ENCODE measurements around the gene CYB561A3.

Gene CYB561A3

GRCh38 chr11:61337706-61338470, 23.8 kb downstream of the CYB561A3 start:
- Histone ChIP-seq H3K4me1 (ENCODE audit: control insufficient read depth in 1 of 2, insufficient read depth in 2 of 2, low read length in 2 of 2) (peaks cover 26 to 32% of the 10 kb centered on the region in 2 donors), H3K27me3 (ENCODE audit: control insufficient read depth in 1 of 2, insufficient read depth in 2 of 2, low read length in 2 of 2) (no peaks in the 10 kb centered on the region), H3K27ac (ENCODE audit: low read depth, low read length) (no peak overlapping the region), H3K4me3 (ENCODE audit: low read depth in 1 of 2, low read length in 2 of 2) (no peak overlapping the region), H3K9me3 (ENCODE audit: control insufficient read depth in 1 of 2, low read length in 2 of 2) (no peaks in the 10 kb centered on the region), H3K36me3 (ENCODE audit: control insufficient read depth in 1 of 2, insufficient read depth in 2 of 2, low read length in 2 of 2) (peaks cover 32 to 54% of the 10 kb centered on the region in 2 donors), H3K9ac (ENCODE audit: low read depth in 1 of 2, low read length in 2 of 2) (no peak overlapping the region)

GRCh38 chr11:61336171-61336935, 25.3 kb downstream of the CYB561A3 start:
- Histone ChIP-seq H3K9me3 (ENCODE audit: control insufficient read depth in 1 of 2, low read length in 2 of 2) (no peaks in the 10 kb centered on the region), H3K4me3 (ENCODE audit: low read depth in 1 of 2, low read length in 2 of 2) (peak overlapping the region; percentile 57 to 97), H3K27ac (ENCODE audit: low read depth, low read length) (no peak overlapping the region), H3K4me1 (ENCODE audit: control insufficient read depth in 1 of 2, insufficient read depth in 2 of 2, low read length in 2 of 2) (peaks cover 35 to 43% of the 10 kb centered on the region in 2 donors), H3K36me3 (ENCODE audit: control insufficient read depth in 1 of 2, insufficient read depth in 2 of 2, low read length in 2 of 2) (peaks cover 19 to 38% of the 10 kb centered on the region in 2 donors), H3K9ac (ENCODE audit: low read depth in 1 of 2, low read length in 2 of 2) (peak overlapping the region; percentile 48 to 96), H3K27me3 (ENCODE audit: control insufficient read depth in 1 of 2, insufficient read depth in 2 of 2, low read length in 2 of 2) (no peaks in the 10 kb centered on the region)

GRCh38 chr11:61335355-61335710, 26.3 kb downstream of the CYB561A3 start:
- H3K4me3 ChIP-seq (ENCODE audit: low read depth in 1 of 2, low read length in 2 of 2), result peak overlapping the region; percentile 95 to 97

GRCh38 chr11:61334434-61335354, 27.0 kb downstream of the CYB561A3 start:
- Histone ChIP-seq H3K36me3 (ENCODE audit: control insufficient read depth in 1 of 2, insufficient read depth in 2 of 2, low read length in 2 of 2) (peaks cover 16 to 34% of the 10 kb centered on the region in 2 donors), H3K27me3 (ENCODE audit: control insufficient read depth in 1 of 2, insufficient read depth in 2 of 2, low read length in 2 of 2) (no peaks in the 10 kb centered on the region), H3K9ac (ENCODE audit: low read depth in 1 of 2, low read length in 2 of 2) (peak overlapping the region; percentile 58 to 96), H3K4me3 (ENCODE audit: low read depth in 1 of 2, low read length in 2 of 2) (peak overlapping the region; percentile 95 to 97), H3K27ac (ENCODE audit: low read depth, low read length) (peak overlapping the region; percentile 53), H3K4me1 (ENCODE audit: control insufficient read depth in 1 of 2, insufficient read depth in 2 of 2, low read length in 2 of 2) (peaks cover 41 to 49% of the 10 kb centered on the region in 2 donors), H3K9me3 (ENCODE audit: control insufficient read depth in 1 of 2, low read length in 2 of 2) (no peaks in the 10 kb centered on the region)

More at GRCh38 chr11:61335355-61335710, 26.3 kb downstream of the CYB561A3 start:
- H3K4me1 ChIP-seq (ENCODE audit: control insufficient read depth in 1 of 2, insufficient read depth in 2 of 2, low read length in 2 of 2), result peaks cover 41 to 49% of the 10 kb centered on the region in 2 donors
- H3K36me3 ChIP-seq (ENCODE audit: control insufficient read depth in 1 of 2, insufficient read depth in 2 of 2, low read length in 2 of 2), result peaks cover 14 to 30% of the 10 kb centered on the region in 2 donors
- no peaks in the 10 kb centered on the region for H3K27me3 ChIP-seq (ENCODE audit: control insufficient read depth in 1 of 2, insufficient read depth in 2 of 2, low read length in 2 of 2)
- H3K9ac ChIP-seq (ENCODE audit: low read depth in 1 of 2, low read length in 2 of 2), result peak overlapping the region; percentile 58 to 96
- peak overlapping the region; percentile 23 for H3K27ac ChIP-seq (ENCODE audit: low read depth, low read length)
- no peaks in the 10 kb centered on the region for H3K9me3 ChIP-seq (ENCODE audit: control insufficient read depth in 1 of 2, low read length in 2 of 2)

- Histone ChIP-seq H3K4me1 (ENCODE audit: control insufficient read depth in 1 of 2, insufficient read depth in 2 of 2, low read length in 2 of 2) (peaks cover 41 to 49% of the 10 kb centered on the region in 2 donors), H3K36me3 (ENCODE audit: control insufficient read depth in 1 of 2, insufficient read depth in 2 of 2, low read length in 2 of 2) (peaks cover 22 to 35% of the 10 kb centered on the region in 2 donors), H3K4me3 (ENCODE audit: low read depth in 1 of 2, low read length in 2 of 2) (peak overlapping the region; percentile 95 to 97)
Measured at GRCh38 chr11:61333550-61334433, 27.9 kb downstream of the CYB561A3 start.

GRCh38 chr11:61332797-61333549, 28.7 kb downstream of the CYB561A3 start, which contains the start of the genes DDB1 and TKFC:
TSS of gene DDB1 (minus strand) at chr11:61333105. CDS start at chr11:61332968, 137 bp downstream.
TSS of gene TKFC (plus strand) at chr11:61333228. CDS start at chr11:61334729, 1,501 bp downstream.
- Histone ChIP-seq H3K9me3 (ENCODE audit: control insufficient read depth in 1 of 2, low read length in 2 of 2) (no peaks in the 10 kb centered on the region), H3K36me3 (ENCODE audit: control insufficient read depth in 1 of 2, insufficient read depth in 2 of 2, low read length in 2 of 2) (peaks cover 18 to 35% of the 10 kb centered on the region in 2 donors), H3K4me3 (ENCODE audit: low read depth in 1 of 2, low read length in 2 of 2) (peak within 1 kb of the TSS; percentile 95 to 97), H3K27me3 (ENCODE audit: control insufficient read depth in 1 of 2, insufficient read depth in 2 of 2, low read length in 2 of 2) (no peaks in the 10 kb centered on the region), H3K27ac (ENCODE audit: low read depth, low read length) (peak within 1 kb of the TSS; percentile 83), H3K9ac (ENCODE audit: low read depth in 1 of 2, low read length in 2 of 2) (peak within 1 kb of the TSS; percentile 96 to 99), H3K4me1 (ENCODE audit: control insufficient read depth in 1 of 2, insufficient read depth in 2 of 2, low read length in 2 of 2) (peaks cover 41 to 49% of the 10 kb centered on the region in 2 donors)

More at GRCh38 chr11:61333550-61334433, 27.9 kb downstream of the CYB561A3 start:
- no peaks in the 10 kb centered on the region for H3K9me3 ChIP-seq (ENCODE audit: control insufficient read depth in 1 of 2, low read length in 2 of 2)
- H3K27me3 ChIP-seq (ENCODE audit: control insufficient read depth in 1 of 2, insufficient read depth in 2 of 2, low read length in 2 of 2), result no peaks in the 10 kb centered on the region
- H3K9ac ChIP-seq (ENCODE audit: low read depth in 1 of 2, low read length in 2 of 2), result peak overlapping the region; percentile 96 to 99
- peak overlapping the region; percentile 83 for H3K27ac ChIP-seq (ENCODE audit: low read depth, low read length)

GRCh38 chr11:61332281-61332796, 29.3 kb downstream of the CYB561A3 start:
- Histone ChIP-seq H3K36me3 (ENCODE audit: control insufficient read depth in 1 of 2, insufficient read depth in 2 of 2, low read length in 2 of 2) (peaks cover 14 to 36% of the 10 kb centered on the region in 2 donors), H3K4me1 (ENCODE audit: control insufficient read depth in 1 of 2, insufficient read depth in 2 of 2, low read length in 2 of 2) (peaks cover 41 to 49% of the 10 kb centered on the region in 2 donors)

GRCh38 chr11:61331651-61332050, 30.0 kb downstream of the CYB561A3 start:
- peak overlapping the region; percentile 96 to 99 for H3K9ac ChIP-seq (ENCODE audit: low read depth in 1 of 2, low read length in 2 of 2)
- H3K27ac ChIP-seq (ENCODE audit: low read depth, low read length), result no peak overlapping the region
- no peaks in the 10 kb centered on the region for H3K27me3 ChIP-seq (ENCODE audit: control insufficient read depth in 1 of 2, insufficient read depth in 2 of 2, low read length in 2 of 2)
- H3K36me3 ChIP-seq (ENCODE audit: control insufficient read depth in 1 of 2, insufficient read depth in 2 of 2, low read length in 2 of 2), result peaks cover 17 to 36% of the 10 kb centered on the region in 2 donors
- peaks cover 38 to 43% of the 10 kb centered on the region in 2 donors for H3K4me1 ChIP-seq (ENCODE audit: control insufficient read depth in 1 of 2, insufficient read depth in 2 of 2, low read length in 2 of 2)
- peak overlapping the region; percentile 95 to 97 for H3K4me3 ChIP-seq (ENCODE audit: low read depth in 1 of 2, low read length in 2 of 2)
- no peaks in the 10 kb centered on the region for H3K9me3 ChIP-seq (ENCODE audit: control insufficient read depth in 1 of 2, low read length in 2 of 2)

More at GRCh38 chr11:61332281-61332796, 29.3 kb downstream of the CYB561A3 start:
- Histone ChIP-seq H3K27ac (ENCODE audit: low read depth, low read length) (peak overlapping the region; percentile 83), H3K9ac (ENCODE audit: low read depth in 1 of 2, low read length in 2 of 2) (peak overlapping the region; percentile 96 to 99), H3K27me3 (ENCODE audit: control insufficient read depth in 1 of 2, insufficient read depth in 2 of 2, low read length in 2 of 2) (no peaks in the 10 kb centered on the region), H3K4me3 (ENCODE audit: low read depth in 1 of 2, low read length in 2 of 2) (peak overlapping the region; percentile 95 to 97), H3K9me3 (ENCODE audit: control insufficient read depth in 1 of 2, low read length in 2 of 2) (no peaks in the 10 kb centered on the region)
